Prostate gland (tissue), 2 donors: ENCODE data around the gene PLCB4.

Experiments used
- CTCF ChIP-seq, 4 experiments: fragments of 200-600 bp in 2 of 4; fragments of 450-650 bp in 2 of 4; sonication (generic) in 2 of 4; IDR thresholded peaks; 1 replicate in 3 of 4; 2 replicates in 1 of 4; pipeline ENCODE4 v1.5.1; 2016 to 2019; ENCODE audit warnings: antibody characterized with exemption in 4 of 4, mild to moderate bottlenecking in 2 of 4, moderate library complexity in 2 of 4
- POLR2A ChIP-seq: fragments of 450-650 bp; IDR thresholded peaks from one replicate; pipeline ENCODE4 v1.6.1; 2016; ENCODE audit warnings: antibody characterized with exemption, mild to moderate bottlenecking
- POLR2AphosphoS5 ChIP-seq: sonication (generic); formaldehyde crosslinking; IDR thresholded peaks from one replicate; pipeline ENCODE4 v1.6.1; 2017; ENCODE audit warnings: antibody characterized with exemption

DNA sequence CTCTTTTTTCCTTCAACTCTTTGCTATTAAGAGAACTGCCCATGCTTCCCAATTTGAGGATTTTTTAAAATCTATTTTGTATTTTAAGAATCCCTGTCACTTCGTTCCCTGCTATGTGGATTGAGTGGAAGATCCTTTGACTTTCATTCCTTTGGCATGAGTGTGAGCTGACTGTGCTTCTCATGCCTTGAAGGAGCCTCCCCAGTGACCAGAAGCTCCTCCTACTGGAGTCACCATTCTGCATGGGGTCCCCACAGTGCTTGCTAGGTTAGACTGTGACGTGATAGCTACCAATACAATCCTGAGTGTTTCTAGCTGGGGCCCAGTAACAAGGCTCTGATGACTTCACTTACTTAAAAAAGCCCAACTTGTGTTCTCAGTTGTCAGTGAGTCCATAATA lies 341.1 kb downstream of the PLCB4 start:
- TF ChIP-seq CTCF (IDR thresholded peaks at IDR 0.05): no peak
- TF ChIP-seq POLR2AphosphoS5: no peak
- no peak for TF ChIP-seq POLR2A
